Measurements from ENCODE around the gene FGF19.

GRCh38 chr11:69674886-69675714 is 28.7 kb downstream of the FGF19 start, which contains the start of gene LTO1:
- TF ChIP-seq EZH2 (IDR thresholded peaks at IDR 0.05; ENCODE audit: low read length, missing control alignments) = no peak
- TF ChIP-seq, protein P1, sequence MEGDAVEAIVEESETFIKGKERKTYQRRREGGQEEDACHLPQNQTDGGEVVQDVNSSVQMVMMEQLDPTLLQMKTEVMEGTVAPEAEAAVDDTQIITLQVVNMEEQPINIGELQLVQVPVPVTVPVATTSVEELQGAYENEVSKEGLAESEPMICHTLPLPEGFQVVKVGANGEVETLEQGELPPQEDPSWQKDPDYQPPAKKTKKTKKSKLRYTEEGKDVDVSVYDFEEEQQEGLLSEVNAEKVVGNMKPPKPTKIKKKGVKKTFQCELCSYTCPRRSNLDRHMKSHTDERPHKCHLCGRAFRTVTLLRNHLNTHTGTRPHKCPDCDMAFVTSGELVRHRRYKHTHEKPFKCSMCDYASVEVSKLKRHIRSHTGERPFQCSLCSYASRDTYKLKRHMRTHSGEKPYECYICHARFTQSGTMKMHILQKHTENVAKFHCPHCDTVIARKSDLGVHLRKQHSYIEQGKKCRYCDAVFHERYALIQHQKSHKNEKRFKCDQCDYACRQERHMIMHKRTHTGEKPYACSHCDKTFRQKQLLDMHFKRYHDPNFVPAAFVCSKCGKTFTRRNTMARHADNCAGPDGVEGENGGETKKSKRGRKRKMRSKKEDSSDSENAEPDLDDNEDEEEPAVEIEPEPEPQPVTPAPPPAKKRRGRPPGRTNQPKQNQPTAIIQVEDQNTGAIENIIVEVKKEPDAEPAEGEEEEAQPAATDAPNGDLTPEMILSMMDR (conservative IDR thresholded peaks at IDR 0.05 in 1 of 2, IDR thresholded peaks at IDR 0.05 in 1 of 2; ENCODE audit: low read depth in 1 of 2, low read length in 2 of 2) = no peak

Data from fibroblast of lung (primary cell).